Peyer's patch (tissue), 4 donors: ENCODE results near the gene PKNOX2. TPM values are rescaled to one million over a fixed set of nuclear protein-coding genes. Genes with fewer than 3 reads are reported as not detected.

Experiments
- DNase-seq, 3 donors: peaks; one replicate each; pipeline ENCODE4 v3.0.0-alpha.2; 2017 to 2019
- H3K27ac ChIP-seq, 4 donors: fragments of 200-600 bp; sonication (generic); one replicate each; pipeline ENCODE4 v1.5.1; 2016 to 2019
- H3K27me3 ChIP-seq, 2 donors: fragments of 200-600 bp; sonication (generic); one replicate each; pipeline ENCODE4 v1.5.1; 2019
- H3K36me3 ChIP-seq, 3 donors: fragments of 200-600 bp; sonication (generic); one replicate each; pipeline ENCODE4 v1.5.1; 2016 to 2019
- H3K4me1 ChIP-seq, 4 donors: fragments of 200-600 bp; sonication (generic); one replicate each; pipeline ENCODE4 v1.5.1; 2016 to 2019
- H3K4me3 ChIP-seq, 4 donors: fragments of 200-600 bp; sonication (generic); 1 replicate in 3 of 4; 2 replicates in 1 of 4; pipeline ENCODE4 v1.5.1; 2016 to 2019; ENCODE audit warnings: mild to moderate bottlenecking in 1 of 4
- H3K9me3 ChIP-seq, 4 donors: fragments of 200-600 bp; sonication (generic); one replicate each; pipeline ENCODE4 v1.5.1; 2016 to 2019; ENCODE audit warnings: mild to moderate bottlenecking in 1 of 4
- CTCF ChIP-seq, 6 experiments: fragments of 450-650 bp in 4 of 6; fragments of 200-600 bp in 2 of 6; sonication (generic) in 1 of 6; IDR thresholded peaks; one replicate each; pipeline ENCODE4 v1.5.1; 2017 to 2019; ENCODE audit warnings: antibody characterized with exemption in 6 of 6, mild to moderate bottlenecking in 3 of 6, moderate library complexity in 1 of 6
- POLR2A ChIP-seq, 2 donors: fragments of 450-650 bp; IDR thresholded peaks; one replicate each; pipeline ENCODE4 v1.5.1; 2017; ENCODE audit warnings: antibody characterized with exemption in 2 of 2, mild to moderate bottlenecking in 2 of 2, moderate library complexity in 2 of 2
- total RNA-seq, 4 donors: library from RNA; depleted of rRNA; stranded (reverse); fragments of >200 nt; gene quantifications; one replicate each; pipeline ENCODE4 v1.1.0, GENCODE V29; 2016

The PKNOX2 gene
- total RNA-seq, 4 donors from 2014 or later = 1.4 to 8.3 TPM; not detected in 2

DNA sequence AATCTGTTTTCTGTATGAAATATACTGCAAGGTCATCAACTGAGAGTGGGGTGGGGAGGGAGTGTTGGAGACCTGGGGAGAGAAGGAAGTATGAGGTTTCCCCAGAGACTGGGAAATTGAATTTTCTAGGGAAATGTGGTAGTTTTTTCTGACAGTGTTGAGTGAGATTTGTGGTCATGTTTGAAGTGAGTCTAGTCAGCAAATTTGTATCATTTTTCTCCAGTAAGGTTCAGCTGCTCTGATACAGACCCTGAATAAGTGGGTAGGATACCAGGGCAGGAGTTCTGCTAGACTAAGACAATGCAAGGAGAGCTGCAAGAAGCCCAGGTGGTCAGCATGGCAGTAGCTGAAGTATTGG lies 112.0 kb downstream of the PKNOX2 start:
- Histone ChIP-seq H3K36me3 (no peaks in the 10 kb centered on the region), H3K4me3 (no peak overlapping the region), H3K4me1 (no peaks in the 10 kb centered on the region), H3K9me3 (no peaks in the 10 kb centered on the region), H3K27ac (no peak overlapping the region), H3K27me3 (no peaks in the 10 kb centered on the region)
- DNase-seq = no peak
- TF ChIP-seq CTCF (IDR thresholded peaks at IDR 0.05) (no peak), POLR2A (IDR thresholded peaks at IDR 0.05) (no peak)

DNA sequence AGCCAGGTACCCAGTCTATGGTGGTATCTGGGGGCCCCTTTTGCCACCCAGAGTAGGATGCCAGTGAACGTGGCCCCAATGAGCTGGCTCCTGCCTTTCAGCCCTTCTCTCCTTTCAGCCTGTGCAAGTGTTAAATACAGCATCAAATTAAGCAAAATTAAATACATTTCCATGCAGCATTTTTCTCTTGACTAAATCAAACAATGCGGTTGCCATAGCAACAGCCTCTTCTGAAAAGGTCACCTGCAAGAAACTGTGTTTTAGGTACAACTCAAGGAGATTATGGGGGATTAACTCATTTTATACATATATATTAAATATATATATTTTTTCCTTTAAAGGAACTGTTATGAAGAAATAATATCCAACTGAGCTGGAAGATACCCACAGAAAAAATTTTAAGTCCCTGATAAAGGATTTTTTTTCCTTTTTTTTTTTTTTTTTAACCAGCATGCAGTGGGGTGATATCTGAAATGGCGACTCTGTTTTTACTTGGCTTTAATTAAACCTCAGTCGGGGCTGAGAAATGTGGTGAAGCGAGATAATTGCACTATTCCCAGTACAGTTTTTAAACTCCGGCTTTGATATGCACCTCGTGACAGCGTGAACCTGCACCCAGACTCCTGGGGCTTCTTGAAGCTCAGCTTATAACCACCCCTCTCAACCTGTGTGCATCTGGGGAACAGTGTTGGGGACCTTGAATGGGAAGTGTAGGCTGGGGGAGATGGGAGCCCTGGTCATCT lies 115.3 kb downstream of the PKNOX2 start:
- H3K27ac ChIP-seq = no peak overlapping the region
- no peaks in the 10 kb centered on the region for H3K27me3 ChIP-seq
- H3K36me3 ChIP-seq = no peaks in the 10 kb centered on the region
- no peak for DNase-seq
- TF ChIP-seq POLR2A (IDR thresholded peaks at IDR 0.05) (no peak), CTCF (IDR thresholded peaks at IDR 0.05) (no peak)
- H3K4me3 ChIP-seq = no peak overlapping the region
- no peaks in the 10 kb centered on the region for H3K4me1 ChIP-seq
- no peaks in the 10 kb centered on the region for H3K9me3 ChIP-seq

DNA sequence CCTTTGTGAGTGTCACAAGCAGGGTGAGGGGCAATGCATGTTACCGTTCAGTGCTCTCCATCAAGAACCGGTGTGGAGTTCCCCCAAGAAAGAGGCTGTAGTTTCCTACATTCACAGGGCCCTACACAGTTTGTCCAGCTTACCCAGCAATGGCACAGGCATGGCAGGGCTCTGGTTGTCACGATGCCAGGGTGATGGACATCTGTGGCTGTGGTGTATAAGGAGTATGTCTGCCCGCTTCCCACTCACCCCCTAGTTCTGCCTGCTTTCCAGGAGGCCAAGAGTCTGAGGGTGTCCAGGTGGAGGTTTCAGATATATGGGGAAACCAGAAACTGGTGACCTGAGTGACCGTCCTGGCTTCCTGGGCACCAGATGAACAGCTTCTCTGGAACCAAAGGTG lies 116.1 kb downstream of the PKNOX2 start:
- H3K36me3 ChIP-seq = no peaks in the 10 kb centered on the region
- no peak overlapping the region for H3K4me3 ChIP-seq
- DNase-seq = no peak
- no peaks in the 10 kb centered on the region for H3K9me3 ChIP-seq
- H3K27ac ChIP-seq = no peak overlapping the region
- no peaks in the 10 kb centered on the region for H3K4me1 ChIP-seq
- TF ChIP-seq CTCF (IDR thresholded peaks at IDR 0.05) (no peak), POLR2A (IDR thresholded peaks at IDR 0.05) (no peak)
- H3K27me3 ChIP-seq = no peaks in the 10 kb centered on the region

GRCh38 chr11:125281831-125282595 lies 117.5 kb downstream of the PKNOX2 start:
- Histone ChIP-seq H3K9me3 (no peaks in the 10 kb centered on the region), H3K27me3 (no peaks in the 10 kb centered on the region), H3K4me3 (no peak overlapping the region), H3K36me3 (no peaks in the 10 kb centered on the region), H3K27ac (no peak overlapping the region), H3K4me1 (no peaks in the 10 kb centered on the region)
- no peak for DNase-seq
- TF ChIP-seq POLR2A (IDR thresholded peaks at IDR 0.05) = no peak
- no peak for TF ChIP-seq CTCF (IDR thresholded peaks at IDR 0.05)

- no peaks in the 10 kb centered on the region for H3K4me1 ChIP-seq
- no peak overlapping the region for H3K27ac ChIP-seq
- DNase-seq = no peak
These were observed 118.0 kb downstream of the PKNOX2 start for GRCh38 chr11:125282596-125282914.

More at GRCh38 chr11:125282596-125282914, 118.0 kb downstream of the PKNOX2 start:
- H3K9me3 ChIP-seq = no peaks in the 10 kb centered on the region
- no peak overlapping the region for H3K4me3 ChIP-seq
- no peaks in the 10 kb centered on the region for H3K27me3 ChIP-seq
- TF ChIP-seq CTCF (IDR thresholded peaks at IDR 0.05) = no peak
- no peaks in the 10 kb centered on the region for H3K36me3 ChIP-seq
